Subcutaneous adipose tissue (tissue), 4 donors: ENCODE data around the gene STAB1. TPM values are rescaled to one million over a fixed set of nuclear protein-coding genes. Genes with fewer than 3 reads are reported as not detected.

Experiments
- total RNA-seq, 4 donors: library from RNA; depleted of rRNA; stranded (reverse); fragments of >200 nt; gene quantifications; one replicate each; pipeline ENCODE4 v1.1.0, GENCODE V29; 2016
- TF ChIP-seq, protein P1 (sequence below): fragments of 450-650 bp; IDR thresholded peaks from one replicate; pipeline ENCODE4 v1.5.1; 2016; ENCODE audit warnings: low read depth, mild to moderate bottlenecking, control low read depth, antibody characterized with exemption, moderate library complexity

STAB1 gene
- total RNA-seq, 4 donors from 2014 or later = 147 to 268 (median 218) TPM

DNA sequence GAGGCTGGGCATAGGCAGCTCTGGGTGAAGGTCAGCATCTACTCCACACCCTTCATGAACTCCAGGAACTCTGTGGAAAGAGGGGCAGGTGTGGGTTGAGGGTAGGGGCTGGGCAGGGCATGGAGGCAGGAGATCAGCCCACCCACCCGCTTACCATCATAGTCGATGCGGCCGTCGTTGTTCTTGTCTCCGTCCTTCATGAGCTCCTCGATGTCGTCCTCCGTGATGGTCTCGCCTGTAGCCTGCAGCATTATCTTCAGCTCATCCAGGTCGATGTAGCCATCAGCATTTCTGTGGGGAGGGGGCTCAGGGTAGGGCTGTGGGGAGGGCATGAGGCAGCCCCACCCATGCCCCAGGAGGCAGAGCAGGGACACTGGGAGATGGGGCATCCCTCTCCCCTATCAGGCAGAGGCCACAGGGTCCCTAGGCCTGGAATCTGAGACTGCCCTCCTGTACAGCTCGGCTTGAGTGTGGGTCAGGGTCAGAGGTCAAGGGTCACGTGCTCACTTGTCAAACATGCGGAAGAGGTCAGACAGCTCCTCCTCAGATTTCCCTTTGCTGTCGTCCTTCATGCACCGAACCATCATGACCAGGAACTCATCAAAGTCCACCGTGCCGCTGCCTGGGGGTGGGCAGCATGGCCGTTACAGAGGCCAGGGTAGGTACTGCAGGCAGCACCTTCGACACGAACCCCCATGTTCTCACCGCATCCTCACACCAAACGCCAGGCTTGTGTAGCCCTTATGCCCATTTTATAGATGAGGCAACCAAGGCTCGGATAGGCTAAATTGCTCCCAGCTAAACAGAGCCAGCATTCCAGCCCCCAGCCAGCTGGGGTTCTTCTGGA is 43.7 kb upstream of the STAB1 start:
- TF ChIP-seq, protein P1, sequence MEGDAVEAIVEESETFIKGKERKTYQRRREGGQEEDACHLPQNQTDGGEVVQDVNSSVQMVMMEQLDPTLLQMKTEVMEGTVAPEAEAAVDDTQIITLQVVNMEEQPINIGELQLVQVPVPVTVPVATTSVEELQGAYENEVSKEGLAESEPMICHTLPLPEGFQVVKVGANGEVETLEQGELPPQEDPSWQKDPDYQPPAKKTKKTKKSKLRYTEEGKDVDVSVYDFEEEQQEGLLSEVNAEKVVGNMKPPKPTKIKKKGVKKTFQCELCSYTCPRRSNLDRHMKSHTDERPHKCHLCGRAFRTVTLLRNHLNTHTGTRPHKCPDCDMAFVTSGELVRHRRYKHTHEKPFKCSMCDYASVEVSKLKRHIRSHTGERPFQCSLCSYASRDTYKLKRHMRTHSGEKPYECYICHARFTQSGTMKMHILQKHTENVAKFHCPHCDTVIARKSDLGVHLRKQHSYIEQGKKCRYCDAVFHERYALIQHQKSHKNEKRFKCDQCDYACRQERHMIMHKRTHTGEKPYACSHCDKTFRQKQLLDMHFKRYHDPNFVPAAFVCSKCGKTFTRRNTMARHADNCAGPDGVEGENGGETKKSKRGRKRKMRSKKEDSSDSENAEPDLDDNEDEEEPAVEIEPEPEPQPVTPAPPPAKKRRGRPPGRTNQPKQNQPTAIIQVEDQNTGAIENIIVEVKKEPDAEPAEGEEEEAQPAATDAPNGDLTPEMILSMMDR = no peak

GRCh38 chr3:52452126-52452525 is 43.0 kb upstream of the STAB1 start:
- TF ChIP-seq, protein P1 = no peak

DNA sequence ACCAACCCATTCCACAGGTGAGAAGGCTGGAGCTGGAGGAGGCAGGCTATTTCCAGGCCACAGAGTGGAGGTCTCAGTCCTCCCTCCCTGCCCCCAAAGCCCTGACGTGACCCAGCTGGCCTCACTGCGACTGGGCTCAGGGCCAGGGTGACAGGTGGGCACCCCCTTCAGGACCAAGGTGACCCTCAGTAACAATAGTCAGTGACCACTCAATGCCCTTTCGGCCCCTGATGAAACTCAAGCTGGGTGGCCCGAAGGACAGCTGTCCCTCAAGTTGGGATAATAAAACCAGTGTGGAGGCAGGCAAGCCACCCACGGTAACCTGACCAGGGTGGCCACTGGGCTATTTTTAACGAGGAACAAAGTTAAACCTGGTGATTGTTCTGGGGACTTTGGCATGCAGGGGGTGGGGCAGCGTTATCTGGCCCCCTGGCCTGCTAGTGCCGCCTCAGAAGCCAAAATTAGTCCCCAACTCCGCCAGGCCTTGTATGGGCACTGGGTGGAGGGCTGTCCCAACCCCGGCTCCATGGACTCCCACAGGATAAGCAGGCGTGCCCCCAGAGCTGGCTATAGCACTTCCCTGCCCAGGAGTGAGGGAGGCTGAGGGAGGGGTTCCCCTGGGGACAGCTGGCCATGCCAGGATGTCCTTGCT is 42.4 kb upstream of the STAB1 start:
- TF ChIP-seq, protein P1 = no peak

DNA sequence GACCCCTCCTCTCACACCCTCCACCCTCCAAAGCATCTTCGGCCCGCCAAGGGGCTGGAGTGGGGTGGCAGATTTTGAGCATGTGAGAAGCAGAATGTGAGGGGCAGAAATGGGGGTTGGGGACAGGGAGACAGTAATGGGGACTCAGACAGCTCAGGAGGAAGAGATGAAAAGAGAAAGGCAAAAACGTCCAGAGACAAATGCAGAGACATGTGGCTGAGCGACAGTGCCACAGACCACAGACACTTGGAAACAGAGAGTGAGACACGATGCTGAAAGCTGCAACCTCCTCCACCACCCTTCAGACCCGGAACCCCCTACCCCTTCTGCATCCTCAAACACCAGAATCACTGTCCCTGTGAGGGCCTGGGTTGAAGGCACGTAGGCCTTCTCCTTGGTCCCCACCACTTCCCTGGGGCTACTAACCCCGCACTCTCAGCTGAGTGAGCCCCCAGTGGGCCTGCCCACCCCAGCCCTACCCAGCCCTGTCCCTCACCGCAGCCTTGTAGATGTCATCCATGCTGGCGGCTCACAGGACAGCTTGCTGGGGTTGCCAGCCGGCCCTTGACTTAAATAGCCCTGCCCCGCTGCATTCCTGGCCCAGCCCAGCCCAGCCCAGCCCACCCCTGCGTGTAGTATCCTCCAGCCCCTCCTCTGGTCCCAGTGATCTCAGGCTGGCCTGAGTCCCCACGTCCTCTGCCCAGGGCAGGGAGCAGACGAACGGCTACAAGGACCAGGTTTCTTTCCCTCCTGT is 41.5 kb upstream of the STAB1 start, which contains the start of gene TNNC1:
Gene TNNC1 (minus strand): TSS at position 546 of the 754 bp plus-strand sequence. CDS start 26 bp downstream, at position 520.
- TF ChIP-seq, protein P1 = no peak

DNA sequence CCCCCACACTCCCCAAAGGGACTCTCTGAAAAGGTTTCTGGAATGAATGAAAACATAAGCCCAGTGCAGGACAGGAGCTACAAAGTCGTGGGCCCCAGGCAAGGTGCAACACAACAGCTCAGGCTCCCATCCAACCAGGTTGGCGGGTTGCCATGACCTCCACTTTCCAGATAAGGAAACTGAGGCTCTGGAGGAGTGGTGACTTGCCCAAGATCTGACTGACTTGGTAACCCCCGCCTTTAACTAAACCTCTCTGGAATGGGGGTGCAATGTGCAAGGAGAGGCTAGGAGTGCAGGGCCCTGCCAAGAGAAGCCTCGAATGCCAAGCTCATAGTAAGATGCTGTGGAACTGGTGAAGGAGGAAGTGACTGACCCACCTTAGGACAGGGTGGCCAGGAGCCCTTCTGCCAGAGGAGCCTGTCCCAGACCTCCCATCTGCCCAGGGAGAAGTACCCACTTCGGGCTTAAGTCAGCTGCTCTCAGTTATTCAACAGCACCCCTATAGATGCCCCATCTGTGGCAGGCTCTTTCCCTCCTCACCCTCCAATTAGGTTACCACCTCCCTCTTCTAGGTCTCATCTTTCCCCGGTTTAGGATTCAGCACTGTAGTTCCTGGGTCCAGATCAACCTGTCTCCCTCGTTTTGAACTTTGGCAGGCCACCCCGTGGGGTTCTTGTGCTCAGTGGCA is 40.7 kb upstream of the STAB1 start:
- TF ChIP-seq, protein P1 = no peak

GRCh38 chr3:52454938-52455282 is 40.2 kb upstream of the STAB1 start:
- TF ChIP-seq, protein P1 = no peak
